ENCODE measurements around the gene GRAMD2A.

The GRAMD2A gene

GRCh38 chr15:72168808-72169190 lies 28.8 kb downstream of the GRAMD2A start:
- Histone ChIP-seq H3K4me3 (ENCODE audit: low read depth, low read length) (no peak overlapping the region), H3K27ac (no peak overlapping the region), H3K27me3 (replicated peaks) (no peaks in the 10 kb centered on the region), H3K36me3 (replicated peaks) (no peaks in the 10 kb centered on the region)
- TF ChIP-seq CTCF (IDR thresholded peaks at IDR 0.05; ENCODE audit: low read depth, low read length, missing control alignments) = no peak
- no peak for DNase-seq
- in situ Hi-C loops (cut with HindIII; ENCODE audit: low pct_ligation_motif_present, low sequenced_read_pairs) = no loop called here

GRCh38 chr15:72168131-72168807 lies 29.3 kb downstream of the GRAMD2A start:
- H3K27me3 ChIP-seq (replicated peaks) = no peaks in the 10 kb centered on the region
- peak; percentile 60 for DNase-seq
- TF ChIP-seq CTCF (IDR thresholded peaks at IDR 0.05; ENCODE audit: low read depth, low read length, missing control alignments) = no peak
- no peaks in the 10 kb centered on the region for H3K36me3 ChIP-seq (replicated peaks)
- in situ Hi-C loops (cut with HindIII; ENCODE audit: low pct_ligation_motif_present, low sequenced_read_pairs) = no loop called here
- H3K4me3 ChIP-seq (ENCODE audit: low read depth, low read length) = no peak overlapping the region
- H3K27ac ChIP-seq = no peak overlapping the region

GRCh38 chr15:72167445-72167844 lies 30.1 kb downstream of the GRAMD2A start:
- Histone ChIP-seq H3K4me3 (ENCODE audit: low read depth, low read length) (no peak overlapping the region), H3K36me3 (replicated peaks) (no peaks in the 10 kb centered on the region), H3K27me3 (replicated peaks) (no peaks in the 10 kb centered on the region), H3K27ac (no peak overlapping the region)
- DNase-seq = no peak
- no peak for TF ChIP-seq CTCF (IDR thresholded peaks at IDR 0.05; ENCODE audit: low read depth, low read length, missing control alignments)
- in situ Hi-C loops (cut with HindIII; ENCODE audit: low pct_ligation_motif_present, low sequenced_read_pairs) = no loop called here

- TF ChIP-seq CTCF (IDR thresholded peaks at IDR 0.05; ENCODE audit: low read depth, low read length, missing control alignments) = no peak
- Histone ChIP-seq H3K27ac (no peak overlapping the region), H3K36me3 (replicated peaks) (no peaks in the 10 kb centered on the region), H3K27me3 (replicated peaks) (no peaks in the 10 kb centered on the region), H3K4me3 (ENCODE audit: low read depth, low read length) (no peak overlapping the region)
- in situ Hi-C loops (cut with HindIII; ENCODE audit: low pct_ligation_motif_present, low sequenced_read_pairs) = no loop called here
- no peak for DNase-seq
Observed at GRCh38 chr15:72166716-72167417, 30.7 kb downstream of the GRAMD2A start.

GRCh38 chr15:72163719-72164118 lies 33.9 kb downstream of the GRAMD2A start:
- no peak overlapping the region for H3K4me3 ChIP-seq (ENCODE audit: low read depth, low read length)
- H3K27ac ChIP-seq = no peak overlapping the region
- no peaks in the 10 kb centered on the region for H3K27me3 ChIP-seq (replicated peaks)
- TF ChIP-seq CTCF (IDR thresholded peaks at IDR 0.05; ENCODE audit: low read depth, low read length, missing control alignments) = no peak
- no peaks in the 10 kb centered on the region for H3K36me3 ChIP-seq (replicated peaks)
- DNase-seq = no peak
- in situ Hi-C loops (cut with HindIII; ENCODE audit: low pct_ligation_motif_present, low sequenced_read_pairs) = no loop called here
